ENCODE data around the gene SDK2.

The SDK2 gene

DNA sequence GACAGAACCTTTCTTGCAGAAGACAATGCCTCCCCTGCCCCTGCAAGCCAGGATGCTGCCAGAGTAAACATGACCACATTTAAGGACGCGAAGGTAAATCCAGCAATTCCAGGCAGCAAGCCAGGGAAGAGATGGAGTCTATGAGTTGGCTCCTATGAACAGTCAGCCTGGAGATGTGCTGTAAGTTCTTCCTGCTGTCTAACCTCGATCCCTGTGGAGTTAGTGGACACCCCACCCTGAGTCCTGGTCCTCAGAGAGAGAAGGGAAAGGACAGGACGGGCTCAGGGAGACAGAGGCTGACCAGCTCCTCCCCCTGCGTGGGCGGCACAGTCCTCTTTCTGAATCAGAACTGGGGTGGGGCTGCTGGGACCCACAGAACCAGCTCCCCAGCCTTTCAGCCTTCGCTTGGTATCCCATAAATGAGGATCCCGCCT is 357.4 kb downstream of the SDK2 start:
- no peak for DNase-seq

DNA sequence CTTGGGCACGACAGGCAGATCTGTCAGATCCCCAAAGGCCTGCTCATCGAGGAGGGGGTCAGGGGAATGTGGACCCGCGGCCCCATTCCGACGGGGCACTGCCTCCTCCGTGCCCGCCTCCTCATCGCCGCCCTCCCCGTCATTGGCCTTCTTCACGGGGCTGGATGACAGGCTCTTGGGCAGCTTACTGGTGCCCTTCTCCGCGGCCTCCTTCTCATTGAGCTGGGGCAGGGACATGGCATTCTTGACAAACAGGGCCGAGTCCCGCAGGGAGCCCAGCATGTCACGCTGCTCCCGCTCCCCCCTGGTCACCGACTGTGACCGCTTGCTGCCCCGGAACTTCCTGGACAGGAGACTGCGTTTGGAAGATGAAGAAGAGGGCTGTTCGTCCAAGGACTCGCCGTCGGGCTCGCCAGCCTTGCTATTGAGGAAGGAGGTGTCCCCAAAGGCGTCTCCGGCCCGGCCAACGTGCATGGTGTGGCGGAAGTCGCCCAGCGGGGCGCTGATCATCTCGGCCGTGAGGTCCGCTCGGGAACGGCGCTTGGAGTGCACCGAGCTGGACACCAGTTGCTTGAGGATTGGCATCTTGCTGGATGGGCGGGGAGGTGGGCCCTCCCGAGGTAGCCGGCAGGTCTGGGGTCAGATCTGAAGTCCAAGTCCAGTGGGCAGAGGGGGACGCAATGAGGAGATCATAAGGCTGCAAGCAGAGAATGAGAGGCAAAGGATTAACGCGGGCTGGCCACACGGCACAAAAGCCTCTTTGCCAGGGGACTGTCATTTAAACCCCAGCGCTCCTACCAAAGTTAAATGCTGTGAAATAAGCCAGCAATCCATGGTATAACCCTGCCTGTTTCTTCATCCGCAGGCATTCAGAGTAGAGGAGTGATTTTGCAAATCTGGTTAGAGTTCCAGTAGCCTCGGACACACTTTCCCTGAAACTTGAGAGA is 358.1 kb downstream of the SDK2 start:
- DNase-seq, result no peak

DNA sequence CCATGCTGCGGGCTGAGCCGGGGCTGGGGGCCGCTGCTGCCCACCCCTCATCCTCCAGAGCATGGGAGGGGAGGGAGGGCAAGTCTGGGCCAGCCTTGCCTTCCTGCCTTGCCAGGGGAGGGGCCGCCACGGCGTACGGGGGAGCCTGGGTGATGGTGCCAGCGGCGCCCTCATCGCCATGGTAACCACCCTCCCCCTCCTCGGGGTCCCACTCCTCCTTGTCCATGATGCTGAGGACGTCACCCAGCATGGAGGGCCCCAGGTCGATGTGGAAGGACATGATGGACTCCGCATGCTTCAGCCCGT is 358.7 kb downstream of the SDK2 start:
- DNase-seq, result no peak

DNA sequence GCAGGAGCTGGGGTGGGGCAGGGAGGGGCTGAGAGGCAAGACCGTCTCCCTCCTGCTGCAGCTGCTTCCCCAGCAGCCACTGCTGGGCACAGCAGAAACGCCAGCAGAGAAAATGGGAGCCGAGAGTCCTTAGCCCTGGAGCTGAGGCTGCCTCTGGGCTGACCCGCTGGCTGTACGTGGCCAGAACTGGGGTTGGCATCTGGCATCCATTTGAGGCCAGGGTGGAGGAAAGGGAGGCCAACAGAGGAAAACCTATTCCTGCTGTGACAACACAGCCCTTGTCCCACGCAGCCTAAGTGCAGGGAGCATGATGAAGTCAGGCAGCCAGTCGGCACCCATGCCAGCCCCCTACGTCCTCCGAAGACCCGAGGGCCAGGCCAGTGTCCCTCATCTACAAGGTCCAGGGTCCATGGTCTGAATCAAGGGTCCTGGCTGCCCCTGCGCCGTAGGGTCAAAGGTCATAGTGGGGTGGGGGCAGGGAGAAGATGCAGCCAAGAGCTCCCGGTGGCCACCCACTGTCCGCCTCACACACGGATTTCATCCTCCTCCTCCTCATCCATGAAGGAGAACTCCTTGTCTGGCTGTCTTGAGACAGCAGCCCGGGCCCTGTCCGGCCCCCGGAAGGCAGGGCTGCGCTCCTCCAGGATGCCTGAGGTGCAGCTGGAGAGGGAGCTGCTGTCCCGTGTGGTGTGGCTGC is 359.2 kb downstream of the SDK2 start:
- no peak for DNase-seq

Measured in CD4-positive, alpha-beta T cell treated with Interleukin-17A for 4 hours (primary cell).